ENCODE data around the gene FNBP1L.
"Not testable (repeated sequence)": the region's sequence is repeated elsewhere in the genome, so short reads cannot be mapped to it uniquely, and the experiment has no call there.

The FNBP1L gene

GRCh38 chr1:93552741-93553455, 105.0 kb downstream of the FNBP1L start:
- DNase-seq (ENCODE audit: low read depth) = peak; percentile 71
- no peak overlapping the region for H3K4me3 ChIP-seq (ENCODE audit: low read length)
- TF ChIP-seq CTCF (IDR thresholded peaks at IDR 0.05; ENCODE audit: insufficient read depth, low read depth, low read length, missing control alignments) = no peak

- H3K4me3 ChIP-seq (ENCODE audit: low read length); DNase-seq (ENCODE audit: low read depth): not testable (repeated sequence)
Observed at GRCh38 chr1:93553886-93554490, 106.1 kb downstream of the FNBP1L start.

- H3K4me3 ChIP-seq (ENCODE audit: low read length) = no peak overlapping the region
- no peak for DNase-seq (ENCODE audit: low read depth)
- TF ChIP-seq CTCF (IDR thresholded peaks at IDR 0.05; ENCODE audit: insufficient read depth, low read depth, low read length, missing control alignments) = no peak
Observed at GRCh38 chr1:93554883-93555872, 107.3 kb downstream of the FNBP1L start.

- TF ChIP-seq CTCF (IDR thresholded peaks at IDR 0.05; ENCODE audit: insufficient read depth, low read depth, low read length, missing control alignments) = no peak
- H3K4me3 ChIP-seq (ENCODE audit: low read length) = no peak overlapping the region
- DNase-seq (ENCODE audit: low read depth) = no peak
Observed at GRCh38 chr1:93556291-93556690, 108.4 kb downstream of the FNBP1L start.

GRCh38 chr1:93559045-93559444, 111.1 kb downstream of the FNBP1L start:
- DNase-seq (ENCODE audit: low read depth) = no peak
- TF ChIP-seq CTCF (IDR thresholded peaks at IDR 0.05; ENCODE audit: insufficient read depth, low read depth, low read length, missing control alignments) = no peak
- no peak overlapping the region for H3K4me3 ChIP-seq (ENCODE audit: low read length)

GRCh38 chr1:93559695-93560094, 111.8 kb downstream of the FNBP1L start:
- DNase-seq (ENCODE audit: low read depth) = no peak
- H3K4me3 ChIP-seq (ENCODE audit: low read length) = no peak overlapping the region
- TF ChIP-seq CTCF (IDR thresholded peaks at IDR 0.05; ENCODE audit: insufficient read depth, low read depth, low read length, missing control alignments) = peak; percentile 3
